ENCODE data around the gene FAS. TPM values are rescaled to one million over a fixed set of nuclear protein-coding genes. Genes with fewer than 3 reads are reported as not detected.

FAS gene
- total and polyA plus RNA-seq, 4 donors: 10.5 to 74.7 (median 36.3) TPM

DNA sequence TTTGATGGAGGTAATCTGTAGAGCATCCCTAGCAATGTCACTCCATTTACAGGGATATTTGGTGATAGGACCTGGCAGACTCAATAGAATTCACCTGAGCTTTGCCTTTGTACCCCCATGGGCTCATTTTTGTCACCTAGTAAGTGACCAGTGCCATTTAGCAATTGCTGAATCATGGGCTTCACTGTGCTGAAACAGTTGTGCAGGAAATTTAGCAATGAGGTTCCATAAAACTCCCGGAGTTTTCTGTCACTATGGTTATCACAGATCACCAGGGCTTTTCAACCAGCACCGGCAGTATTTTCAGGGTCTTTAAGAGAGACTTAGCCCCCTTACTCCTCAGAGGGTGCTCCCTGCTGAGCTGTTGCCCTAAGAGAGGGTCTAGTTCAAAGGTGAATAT is 40.2 kb downstream of the FAS start:
- WGBS, 2 donors: 41 to 65% methylated on average over 2 of the region's 2 CpGs
- DNase-seq: no peak
- H3K27ac ChIP-seq (ENCODE audit: low read depth in 1 of 2, low read length in 1 of 2): no peak overlapping the region

GRCh38 chr10:89032141-89032891 is 41.7 kb downstream of the FAS start:
- ATAC-seq (ENCODE audit: insufficient read depth, low FRiP score): peak; percentile 75
- WGBS, 2 donors: 23 to 34% methylated on average over 8 of the region's 8 CpGs

More for the DNA sequence above, 40.2 kb downstream of the FAS start:
- H3K9me3 ChIP-seq (ENCODE audit: control insufficient read depth in 4 of 4, insufficient read depth in 3 of 4, low read length in 3 of 4): no peaks in the 10 kb centered on the region
- no peak overlapping the region for H3K4me3 ChIP-seq
- TF ChIP-seq CTCF (IDR thresholded peaks at IDR 0.05; ENCODE audit: control extremely low read depth, extremely low read depth): no peak
- no peaks in the 10 kb centered on the region for H3K36me3 ChIP-seq (ENCODE audit: control insufficient read depth in 4 of 4, insufficient read depth in 4 of 4, low read length in 4 of 4)
- peaks cover 3 to 18% (median 6%) of the 10 kb centered on the region in 5 donors for H3K4me1 ChIP-seq (ENCODE audit: control insufficient read depth in 5 of 5, insufficient read depth in 5 of 5, low read length in 5 of 5)
- no peak overlapping the region for H3K9ac ChIP-seq (ENCODE audit: insufficient read depth in 1 of 2, low read length in 2 of 2)
- no peak for ATAC-seq (ENCODE audit: insufficient read depth, low FRiP score)
- no peaks in the 10 kb centered on the region for H3K27me3 ChIP-seq (ENCODE audit: control insufficient read depth in 3 of 3, insufficient read depth in 3 of 3, low read length in 2 of 3)

GRCh38 chr10:89035461-89035860 is 44.9 kb downstream of the FAS start:
- H3K9ac ChIP-seq (ENCODE audit: insufficient read depth in 1 of 2, low read length in 2 of 2): no peak overlapping the region
- H3K9me3 ChIP-seq (ENCODE audit: control insufficient read depth in 4 of 4, insufficient read depth in 3 of 4, low read length in 3 of 4): no peaks in the 10 kb centered on the region
- no peaks in the 10 kb centered on the region for H3K27me3 ChIP-seq (ENCODE audit: control insufficient read depth in 3 of 3, insufficient read depth in 3 of 3, low read length in 2 of 3)
- peak overlapping the region in 1 of 2 donors; percentile 22 for H3K27ac ChIP-seq (ENCODE audit: low read depth in 1 of 2, low read length in 1 of 2)
- H3K4me1 ChIP-seq (ENCODE audit: control insufficient read depth in 5 of 5, insufficient read depth in 5 of 5, low read length in 5 of 5): peaks cover 3 to 16% (median 6%) of the 10 kb centered on the region in 5 donors
- H3K4me3 ChIP-seq: no peak overlapping the region
- no peaks in the 10 kb centered on the region for H3K36me3 ChIP-seq (ENCODE audit: control insufficient read depth in 4 of 4, insufficient read depth in 4 of 4, low read length in 4 of 4)
- ATAC-seq (ENCODE audit: insufficient read depth, low FRiP score) (no peak), DNase-seq (no peak)
- TF ChIP-seq CTCF (IDR thresholded peaks at IDR 0.05; ENCODE audit: control extremely low read depth, extremely low read depth): no peak
- WGBS, 2 donors: 44 to 54% methylated on average over 1 of the region's 1 CpG

More at GRCh38 chr10:89032141-89032891, 41.7 kb downstream of the FAS start:
- H3K9me3 ChIP-seq (ENCODE audit: control insufficient read depth in 4 of 4, insufficient read depth in 3 of 4, low read length in 3 of 4): no peaks in the 10 kb centered on the region
- peak overlapping the region in 1 of 2 donors; percentile 26 for H3K9ac ChIP-seq (ENCODE audit: insufficient read depth in 1 of 2, low read length in 2 of 2)
- H3K27ac ChIP-seq (ENCODE audit: low read depth in 1 of 2, low read length in 1 of 2): peak overlapping the region in 1 of 2 donors; percentile 64
- no peaks in the 10 kb centered on the region for H3K27me3 ChIP-seq (ENCODE audit: control insufficient read depth in 3 of 3, insufficient read depth in 3 of 3, low read length in 2 of 3)
- H3K4me1 ChIP-seq (ENCODE audit: control insufficient read depth in 5 of 5, insufficient read depth in 5 of 5, low read length in 5 of 5): peaks cover 3 to 18% (median 6%) of the 10 kb centered on the region in 5 donors
- TF ChIP-seq CTCF (IDR thresholded peaks at IDR 0.05; ENCODE audit: control extremely low read depth, extremely low read depth): no peak
- DNase-seq: peak in 2 of 3 donors; percentile 45 to 81
- H3K36me3 ChIP-seq (ENCODE audit: control insufficient read depth in 4 of 4, insufficient read depth in 4 of 4, low read length in 4 of 4): no peaks in the 10 kb centered on the region
- no peak overlapping the region for H3K4me3 ChIP-seq
